Pancreas (tissue), 10 donors: ENCODE measurements around the gene ATP9A. TPM values are rescaled to one million over a fixed set of nuclear protein-coding genes. Genes with fewer than 3 reads are reported as not detected.
A peak's percentile ranks its signal among the peaks of the same experiment; 100 is the strongest.

Experiments
- ATAC-seq, 4 donors: fragments of 200-7000 bp; cut with Tn5 transposase; one replicate each; pipeline versions ENCODE4 v1.8.0 to v1.9.1; 2020; ENCODE audit warnings: mild to moderate bottlenecking in 4 of 4, moderate library complexity in 4 of 4
- DNase-seq, 6 donors: peaks; one replicate each; pipeline ENCODE4 v3.0.0-alpha.2; 2020
- FAIRE-seq: peaks from 2 replicates; lab custom pipeline; 2012; peaks lifted over from hg19 to GRCh38; lab: Jason Lieb, UNC
- H3K27ac ChIP-seq, 4 donors: fragments of 200-600 bp; sonication (generic); 1 replicate in 3 of 4; 2 replicates in 1 of 4; pipeline versions ENCODE4 v1.5.0 to v1.8.0; 2020
- H3K27me3 ChIP-seq, 4 donors: fragments of 200-600 bp; one replicate each; pipeline ENCODE4 v1.8.0; 2021
- H3K36me3 ChIP-seq, 3 donors: fragments of 200-600 bp; sonication (generic) in 1 of 3; one replicate each; pipeline versions ENCODE4 v1.5.0 to v1.8.0; 2020 to 2021
- H3K4me1 ChIP-seq, 3 donors: fragments of 200-600 bp; one replicate each; pipeline ENCODE4 v1.8.0; 2021
- H3K4me3 ChIP-seq, 4 donors: fragments of 200-600 bp; sonication (generic) in 2 of 4; one replicate each; pipeline versions ENCODE4 v1.5.0 to v1.8.0; 2020 to 2021
- H3K9me3 ChIP-seq, 4 donors: fragments of 200-600 bp; one replicate each; pipeline ENCODE4 v1.8.0; 2021
- CTCF ChIP-seq, 4 donors: fragments of 200-600 bp; sonication (generic) in 3 of 4; IDR thresholded peaks; one replicate each; pipeline versions ENCODE4 v1.5.0 to v1.8.0; 2021; ENCODE audit warnings: antibody characterized with exemption in 4 of 4
- WGBS, 2 donors: extraction: QIAGEN DNeasy Blood & Tissue Kit; methylation state at CpG; one replicate each; pipeline ENCODE4 v1.1.7; 2013; 5-methylcytosine and 5-hydroxymethylcytosine counted together
- intact Hi-C, 3 donors: fragments of 100-400 bp; cut with DNase I; formaldehyde crosslinking; loops; one replicate each; pipeline versions ENCODE4 v1.11.1 to v1.14.2; 2022
- polyA plus RNA-seq, 2 donors: library from polyadenylated mRNA; stranded (reverse); fragments of 200-250 nt; gene quantifications; one replicate each; pipeline ENCODE4 v1.2.3, GENCODE V29; 2013
- total RNA-seq, 6 donors: library from RNA; stranded (reverse); fragmentation: NEBNext Ultra II Directional in 4 of 6; extraction: Animal tissue kit (Norgen Biotek cat#: 25700) in 4 of 6; gene quantifications; one replicate each; pipeline versions ENCODE4 v1.2.1 to v1.2.4, GENCODE V29; 2021 to 2023
- donor health status: healthy with polysubstance abuse.
- donor health status: DM: no; HTN: no; CAD: no; lungs with moderate emphysema.
- donor health status: DM: no; HTN: no; CAD: no.
- donor health status: control.
- donor health status: control.
- donor health status: Bipolar disorder and iron deficiency.
- donor health status: DM: yes; HTN: yes; CAD: no.
- donor health status: DM: no; HTN: no; CAD: no.
- donor health status: DM: no; HTN: no; CAD: no.
- donor health status: DM: yes; HTN: yes; CAD: no.

ATP9A gene
- total and polyA plus RNA-seq, 8 donors, result 5.8 to 41.0 (median 20.0) TPM

GRCh38 chr20:51720384-51720783 lies 47.8 kb downstream of the ATP9A start:
- no peaks in the 10 kb centered on the region for H3K4me1 ChIP-seq
- 92 to 94% methylated on average over 9 of the region's 9 CpGs for WGBS, 2 donors
- FAIRE-seq (no peak), DNase-seq (no peak), ATAC-seq (no peak)
- no peaks in the 10 kb centered on the region for H3K9me3 ChIP-seq
- H3K36me3 ChIP-seq, result no peaks in the 10 kb centered on the region
- H3K27me3 ChIP-seq, result no peaks in the 10 kb centered on the region
- TF ChIP-seq CTCF (IDR thresholded peaks at IDR 0.05), result no peak
- H3K27ac ChIP-seq, result no peak overlapping the region
- H3K4me3 ChIP-seq, result no peak overlapping the region
- intact Hi-C loops, result no loop called here

- Histone ChIP-seq H3K4me3 (no peak overlapping the region), H3K4me1 (no peaks in the 10 kb centered on the region), H3K27ac (peak overlapping the region in 2 of 4 donors; percentile 41 to 58), H3K27me3 (no peaks in the 10 kb centered on the region), H3K9me3 (no peaks in the 10 kb centered on the region), H3K36me3 (no peaks in the 10 kb centered on the region)
- ATAC-seq (no peak), DNase-seq (no peak), FAIRE-seq (no peak)
- intact Hi-C loops, result no loop called here
- 70 to 78% methylated on average over 1 of the region's 1 CpG for WGBS, 2 donors
- TF ChIP-seq CTCF (IDR thresholded peaks at IDR 0.05), result no peak
These were observed 52.4 kb downstream of the ATP9A start for GRCh38 chr20:51715856-51716185.

GRCh38 chr20:51715163-51715855 lies 52.9 kb downstream of the ATP9A start:
- Histone ChIP-seq H3K4me3 (no peak overlapping the region), H3K9me3 (no peaks in the 10 kb centered on the region), H3K27me3 (no peaks in the 10 kb centered on the region), H3K4me1 (no peaks in the 10 kb centered on the region), H3K36me3 (no peaks in the 10 kb centered on the region), H3K27ac (peak overlapping the region in 2 of 4 donors; percentile 41 to 58)
- no peak for DNase-seq
- FAIRE-seq, result no peak
- no peak for TF ChIP-seq CTCF (IDR thresholded peaks at IDR 0.05)
- WGBS, 2 donors, result 54 to 58% methylated on average over 10 of the region's 10 CpGs
- peak in 3 of 4 donors; percentile 56 to 66 (median 57) for ATAC-seq
- intact Hi-C loops, result no loop called here

- no peaks in the 10 kb centered on the region for H3K4me1 ChIP-seq
- H3K9me3 ChIP-seq, result no peaks in the 10 kb centered on the region
- peaks cover 0 to 3% (median 0%) of the 10 kb centered on the region in 3 donors for H3K36me3 ChIP-seq
- ATAC-seq, result peak in 2 of 4 donors; percentile 14 to 15
- FAIRE-seq, result no peak
- intact Hi-C loops, result no loop called here
- H3K27ac ChIP-seq, result peak overlapping the region in 1 of 4 donors; percentile 28
- no peak for DNase-seq
- WGBS, 2 donors, result 86 to 93% methylated on average over 3 to 4 of the region's 4 CpGs
- H3K4me3 ChIP-seq, result no peak overlapping the region
- no peak for TF ChIP-seq CTCF (IDR thresholded peaks at IDR 0.05)
- no peaks in the 10 kb centered on the region for H3K27me3 ChIP-seq
These were observed 55.0 kb downstream of the ATP9A start for GRCh38 chr20:51713213-51713598.

GRCh38 chr20:51712501-51713212 lies 55.5 kb downstream of the ATP9A start:
- TF ChIP-seq CTCF (IDR thresholded peaks at IDR 0.05), result peak in 2 of 4 donors; percentile 16 to 25
- peak; percentile 40 to 73 (median 59) for ATAC-seq
- no peaks in the 10 kb centered on the region for H3K4me1 ChIP-seq
- no peaks in the 10 kb centered on the region for H3K27me3 ChIP-seq
- intact Hi-C loops, result no loop called here
- no peak overlapping the region for H3K4me3 ChIP-seq
- H3K36me3 ChIP-seq, result peaks cover 0 to 3% (median 0%) of the 10 kb centered on the region in 3 donors
- WGBS, 2 donors, result 73 to 75% methylated on average over 24 of the region's 24 CpGs
- H3K27ac ChIP-seq, result peak overlapping the region in 1 of 4 donors; percentile 28
- no peak for FAIRE-seq
- H3K9me3 ChIP-seq, result no peaks in the 10 kb centered on the region
- peak in 4 of 6 donors; percentile 8 to 63 (median 30) for DNase-seq
